ENCODE results near the gene ZBTB11. TPM values are rescaled to one million over a fixed set of nuclear protein-coding genes. Genes with fewer than 3 reads are reported as not detected.
"Not testable (repeated sequence)": the region's sequence is repeated elsewhere in the genome, so short reads cannot be mapped to it uniquely, and the experiment has no call there.

The ZBTB11 gene
- total RNA-seq, 3 donors from 2014 or later = 23.4 to 38.2 (median 25.9) TPM

DNA sequence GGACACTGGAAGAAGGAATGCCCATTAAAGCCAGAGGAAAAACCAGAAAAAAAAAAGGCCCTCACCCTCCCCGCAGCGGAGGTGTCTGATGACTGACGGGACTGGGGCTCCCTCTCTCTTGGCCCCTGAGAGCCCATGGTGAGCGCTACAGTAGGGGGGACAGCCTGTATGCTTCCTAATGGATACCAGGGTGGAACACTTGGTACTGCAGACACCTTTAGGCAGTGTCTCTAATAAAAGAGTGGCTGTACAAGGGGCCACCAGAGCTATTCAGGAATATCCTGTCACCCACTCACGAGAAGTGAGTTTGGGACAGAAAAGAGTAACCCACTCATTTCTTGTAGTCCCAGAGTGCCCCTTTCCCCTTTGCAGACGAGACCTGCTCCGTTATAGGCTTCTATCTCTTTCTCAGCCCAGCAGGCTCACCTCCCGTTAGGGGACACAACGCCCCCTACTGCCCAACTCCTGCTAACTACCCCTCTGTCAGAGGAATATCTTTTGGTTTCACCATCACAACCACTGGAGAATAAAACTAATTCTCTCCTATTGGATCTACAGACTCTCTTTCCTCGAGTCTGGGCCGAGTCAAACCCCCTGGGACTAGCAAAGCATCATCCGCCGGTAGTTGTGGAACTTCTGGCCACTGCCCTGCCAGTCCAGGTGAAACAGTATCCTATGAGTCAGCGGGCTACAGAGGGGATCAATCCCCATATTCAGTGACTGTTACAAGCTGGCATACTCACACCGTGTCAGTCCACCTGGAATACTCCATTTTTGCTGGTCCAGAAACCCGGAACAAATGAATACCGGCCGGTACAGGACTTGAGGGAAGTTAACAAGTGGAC lies 40.8 kb downstream of the ZBTB11 start:
- H3K27ac ChIP-seq = no peak overlapping the region
- H3K4me1 ChIP-seq = no peaks in the 10 kb centered on the region
- H3K4me3 ChIP-seq = no peak overlapping the region
- no peak for DNase-seq (ENCODE audit: low spot score in 2 of 2)
- no peaks in the 10 kb centered on the region for H3K36me3 ChIP-seq
- H3K27me3 ChIP-seq = no peaks in the 10 kb centered on the region
- no peaks in the 10 kb centered on the region for H3K9me3 ChIP-seq
- intact Hi-C loops (cut with DNase I; ENCODE audit: low total_unique reads) = no loop called here
- TF ChIP-seq CTCF (IDR thresholded peaks at IDR 0.05) (peak in 1 of 3 donors; percentile 25), POLR2A (IDR thresholded peaks at IDR 0.05) (no peak), POLR2AphosphoS5 (IDR thresholded peaks at IDR 0.05) (no peak)

DNA sequence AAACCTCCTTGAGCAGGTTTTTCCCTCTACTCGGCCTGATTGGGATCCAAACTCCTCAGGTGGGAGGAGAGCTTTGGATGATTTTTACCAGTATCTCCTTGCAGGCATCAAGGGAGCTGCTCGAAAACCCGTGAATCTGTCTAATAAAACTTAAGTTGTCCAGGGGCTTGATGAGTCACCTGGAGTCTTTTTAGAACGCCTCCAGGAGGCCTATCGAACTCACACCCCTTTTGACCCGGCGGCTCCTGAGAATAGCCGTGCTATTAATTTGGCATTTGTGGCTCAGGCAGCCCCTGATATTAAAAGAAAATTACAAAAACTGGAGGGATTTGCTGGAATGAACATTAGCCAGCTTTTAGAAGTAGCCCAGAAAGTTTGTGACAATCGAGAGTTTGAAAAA lies 41.6 kb downstream of the ZBTB11 start:
- no peaks in the 10 kb centered on the region for H3K27me3 ChIP-seq
- H3K9me3 ChIP-seq = no peaks in the 10 kb centered on the region
- no peaks in the 10 kb centered on the region for H3K4me1 ChIP-seq
- no peak for DNase-seq (ENCODE audit: low spot score in 2 of 2)
- H3K27ac ChIP-seq = no peak overlapping the region
- H3K36me3 ChIP-seq = no peaks in the 10 kb centered on the region
- TF ChIP-seq POLR2AphosphoS5 (IDR thresholded peaks at IDR 0.05) (no peak), CTCF (IDR thresholded peaks at IDR 0.05) (no peak), POLR2A (IDR thresholded peaks at IDR 0.05) (no peak)
- intact Hi-C loops (cut with DNase I; ENCODE audit: low total_unique reads) = no loop called here
- H3K4me3 ChIP-seq = no peak overlapping the region

DNA sequence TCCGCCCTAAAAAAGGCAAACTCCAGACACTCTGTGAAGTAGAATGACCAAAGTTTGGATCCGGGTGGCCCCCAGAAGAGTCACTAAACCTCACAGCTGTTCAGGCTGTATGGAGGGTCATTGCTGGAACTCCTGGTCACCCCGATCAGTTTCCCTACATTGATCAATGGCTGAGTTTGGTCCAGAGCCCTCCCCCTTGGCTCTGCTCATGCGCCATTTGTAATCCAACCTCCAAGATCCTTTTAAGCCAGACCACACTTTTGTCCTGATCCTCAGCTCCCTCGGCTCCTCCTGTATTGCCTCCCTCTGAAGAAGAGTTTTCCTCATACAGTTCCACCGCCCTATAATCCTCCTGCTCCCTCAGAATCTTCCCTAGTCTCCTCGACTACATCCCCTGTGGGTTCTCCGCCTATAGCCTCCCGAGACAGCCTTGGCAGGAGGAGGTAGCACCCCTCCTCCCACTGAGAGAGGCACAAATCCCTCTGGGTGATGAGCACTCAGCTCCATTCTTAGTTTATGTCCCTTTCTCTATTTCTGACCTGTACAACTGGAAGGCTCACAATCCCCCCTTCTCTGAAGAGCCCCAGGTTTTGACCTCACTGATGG lies 42.2 kb downstream of the ZBTB11 start:
- Histone ChIP-seq H3K4me1 (no peaks in the 10 kb centered on the region), H3K4me3 (no peak overlapping the region), H3K9me3 (no peaks in the 10 kb centered on the region), H3K36me3 (no peaks in the 10 kb centered on the region), H3K27ac (no peak overlapping the region), H3K27me3 (no peaks in the 10 kb centered on the region)
- no peak for TF ChIP-seq POLR2A (IDR thresholded peaks at IDR 0.05)
- TF ChIP-seq POLR2AphosphoS5 (IDR thresholded peaks at IDR 0.05) = no peak
- TF ChIP-seq CTCF (IDR thresholded peaks at IDR 0.05) = no peak
- intact Hi-C loops (cut with DNase I; ENCODE audit: low total_unique reads) = no loop called here
- DNase-seq (ENCODE audit: low spot score in 2 of 2) = no peak

DNA sequence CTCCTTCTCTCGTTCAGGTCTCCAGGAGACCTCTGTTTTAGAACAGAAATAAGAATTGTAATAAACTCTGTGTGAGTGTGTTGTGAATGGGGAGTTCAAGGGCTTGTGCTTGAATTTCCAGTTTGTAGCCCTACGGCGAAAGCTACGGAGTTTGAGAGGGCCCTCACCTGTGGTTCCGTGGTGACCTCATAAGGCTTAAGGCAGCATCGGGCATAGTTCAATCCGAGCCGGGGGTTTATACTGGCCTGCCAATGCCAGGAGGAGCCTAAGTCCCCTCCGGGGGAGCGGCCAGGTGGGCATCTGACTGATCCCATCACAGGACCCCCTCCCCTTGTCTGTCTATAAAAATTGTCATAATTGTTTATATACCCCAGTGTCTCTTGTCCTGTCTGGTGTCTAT lies 43.7 kb downstream of the ZBTB11 start:
- H3K27ac ChIP-seq = no peak overlapping the region
- DNase-seq (ENCODE audit: low spot score in 2 of 2) = no peak
- no peak overlapping the region for H3K4me3 ChIP-seq
- intact Hi-C loops (cut with DNase I; ENCODE audit: low total_unique reads) = no loop called here
- H3K36me3 ChIP-seq = no peaks in the 10 kb centered on the region
- no peaks in the 10 kb centered on the region for H3K27me3 ChIP-seq
- H3K9me3 ChIP-seq = no peaks in the 10 kb centered on the region
- TF ChIP-seq CTCF (IDR thresholded peaks at IDR 0.05) = no peak
- H3K4me1 ChIP-seq = no peaks in the 10 kb centered on the region

- H3K27me3 ChIP-seq = no peaks in the 10 kb centered on the region
- no peaks in the 10 kb centered on the region for H3K9me3 ChIP-seq
- TF ChIP-seq POLR2A (IDR thresholded peaks at IDR 0.05) (no peak), CTCF (IDR thresholded peaks at IDR 0.05) (no peak), POLR2AphosphoS5 (IDR thresholded peaks at IDR 0.05) (no peak)
- intact Hi-C loops (cut with DNase I; ENCODE audit: low total_unique reads) = no loop called here
- H3K36me3 ChIP-seq = no peaks in the 10 kb centered on the region
- no peaks in the 10 kb centered on the region for H3K4me1 ChIP-seq
- H3K4me3 ChIP-seq = no peak overlapping the region
- H3K27ac ChIP-seq = no peak overlapping the region
- DNase-seq (ENCODE audit: low spot score in 2 of 2) = no peak
These were observed 44.3 kb downstream of the ZBTB11 start for GRCh38 chr3:101632586-101632985.

- H3K4me3 ChIP-seq; H3K4me1 ChIP-seq; H3K36me3 ChIP-seq; H3K27me3 ChIP-seq; H3K27ac ChIP-seq; intact Hi-C loops (cut with DNase I; ENCODE audit: low total_unique reads); DNase-seq (ENCODE audit: low spot score in 2 of 2); H3K9me3 ChIP-seq: not testable (repeated sequence)
These were observed 45.0 kb downstream of the ZBTB11 start for GRCh38 chr3:101631959-101632358.
